Right lobe of liver (tissue), 6 donors: Measurements from ENCODE around the gene MAP2. TPM values are rescaled to one million over a fixed set of nuclear protein-coding genes. Genes with fewer than 3 reads are reported as not detected.

Source experiments
- ATAC-seq, 4 donors: fragments of 200-7000 bp; cut with Tn5 transposase; one replicate each; pipeline ENCODE4 v1.9.1; 2020; ENCODE audit warnings: mild to moderate bottlenecking in 4 of 4, moderate library complexity in 4 of 4
- DNase-seq, 3 donors: peaks; one replicate each; pipeline ENCODE4 v3.0.0-alpha.2; 2020
- H3K27ac ChIP-seq, 3 donors: fragments of 200-600 bp; one replicate each; pipeline ENCODE4 v1.8.0; 2022
- H3K27me3 ChIP-seq, 2 donors: fragments of 200-600 bp; one replicate each; pipeline ENCODE4 v1.8.0; 2022
- H3K36me3 ChIP-seq, 4 donors: fragments of 200-600 bp; sonication (generic) in 1 of 4; one replicate each; pipeline versions ENCODE4 v1.5.1 to v1.8.0; 2017 to 2022; ENCODE audit warnings: control low read depth in 1 of 4
- H3K4me1 ChIP-seq, 4 donors: fragments of 200-600 bp; sonication (generic) in 1 of 4; one replicate each; pipeline versions ENCODE4 v1.5.1 to v1.8.0; 2017 to 2022; ENCODE audit warnings: control low read depth in 1 of 4
- H3K4me3 ChIP-seq, 3 donors: fragments of 200-600 bp; one replicate each; pipeline ENCODE4 v1.8.0; 2022
- H3K9me3 ChIP-seq, 4 donors: fragments of 200-600 bp; sonication (generic) in 1 of 4; one replicate each; pipeline versions ENCODE4 v1.5.1 to v1.8.0; 2017 to 2022; ENCODE audit warnings: control low read depth in 1 of 4
- POLR2A ChIP-seq: fragments of 450-650 bp; IDR thresholded peaks from one replicate; pipeline ENCODE4 v1.6.1; 2017; ENCODE audit warnings: antibody characterized with exemption, mild to moderate bottlenecking
- WGBS: methylation state at CpG from one replicate; pipeline ENCODE4 v1.1.6; 2018; ENCODE audit warnings: low coverage, low lambda C conversion rate; ENCODE audit not compliant: insufficient coverage; ENCODE audit errors: missing lambda C conversion rate; 5-methylcytosine and 5-hydroxymethylcytosine counted together
- intact Hi-C, 2 donors: fragments of 100-400 bp; cut with DNase I; formaldehyde crosslinking; loops; one replicate each; pipeline versions ENCODE4 v1.11.2 to v1.14.1; 2022
- total RNA-seq, 6 experiments: library from RNA; depleted of rRNA in 2 of 6; stranded (reverse); fragments of >200 nt in 2 of 6; fragmentation: NEBNext Ultra II Directional in 3 of 6; extraction: Animal tissue kit (Norgen Biotek cat#: 25700) in 3 of 6; gene quantifications; one replicate each; pipeline versions ENCODE4 v1.1.0 to v1.2.4, GENCODE V29; 2016 to 2023
- TF ChIP-seq, protein P1 (sequence below), 4 donors: fragments of 200-600 bp in 3 of 4; fragments of 450-650 bp in 1 of 4; IDR thresholded peaks; one replicate each; pipeline versions ENCODE4 v1.5.1 to v1.8.0; 2016 to 2022; ENCODE audit warnings: antibody characterized with exemption in 4 of 4, mild to moderate bottlenecking in 2 of 4
- donor health status: DM: no; HTN: yes; CAD: no.
- donor health status: DM: no; HTN: no; CAD: no.
- donor health status: DM: no; HTN: no; CAD: no.
- donor health status: DM: no; HTN: yes; CAD: no.
- donor health status: DM: no; HTN: yes; CAD: no.

Gene MAP2
- total RNA-seq, 6 experiments from 2014 or later: 2.0 to 11.4 (median 3.6) TPM

DNA sequence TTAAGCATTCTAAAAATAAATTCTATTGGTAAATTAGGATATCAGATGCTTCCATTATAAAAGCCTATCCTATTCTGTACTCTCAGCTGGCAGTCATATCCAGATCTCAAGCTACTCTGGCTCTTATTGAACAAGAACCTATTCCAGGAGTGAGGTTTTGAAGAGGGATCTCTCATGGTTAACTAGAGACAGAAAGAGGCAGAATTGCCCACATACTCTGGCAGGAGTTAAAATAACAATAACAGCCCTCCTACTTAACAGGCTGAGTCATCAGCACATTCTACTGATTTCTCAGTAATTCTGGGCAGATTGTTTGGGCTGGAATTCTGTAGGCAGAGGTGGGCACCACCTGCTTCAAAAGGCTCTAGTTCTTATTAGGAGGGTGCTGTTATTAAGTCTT lies 205.8 kb downstream of the MAP2 start:
- H3K4me3 ChIP-seq: no peak overlapping the region
- no peaks in the 10 kb centered on the region for H3K9me3 ChIP-seq
- no peak for ATAC-seq
- DNase-seq: no peak
- intact Hi-C loops: no loop called here
- peaks cover 0 to under 1% (median 0%) of the 10 kb centered on the region in 4 donors for H3K4me1 ChIP-seq
- no peak overlapping the region for H3K27ac ChIP-seq
- no peaks in the 10 kb centered on the region for H3K36me3 ChIP-seq
- no peaks in the 10 kb centered on the region for H3K27me3 ChIP-seq
- TF ChIP-seq, protein P1, sequence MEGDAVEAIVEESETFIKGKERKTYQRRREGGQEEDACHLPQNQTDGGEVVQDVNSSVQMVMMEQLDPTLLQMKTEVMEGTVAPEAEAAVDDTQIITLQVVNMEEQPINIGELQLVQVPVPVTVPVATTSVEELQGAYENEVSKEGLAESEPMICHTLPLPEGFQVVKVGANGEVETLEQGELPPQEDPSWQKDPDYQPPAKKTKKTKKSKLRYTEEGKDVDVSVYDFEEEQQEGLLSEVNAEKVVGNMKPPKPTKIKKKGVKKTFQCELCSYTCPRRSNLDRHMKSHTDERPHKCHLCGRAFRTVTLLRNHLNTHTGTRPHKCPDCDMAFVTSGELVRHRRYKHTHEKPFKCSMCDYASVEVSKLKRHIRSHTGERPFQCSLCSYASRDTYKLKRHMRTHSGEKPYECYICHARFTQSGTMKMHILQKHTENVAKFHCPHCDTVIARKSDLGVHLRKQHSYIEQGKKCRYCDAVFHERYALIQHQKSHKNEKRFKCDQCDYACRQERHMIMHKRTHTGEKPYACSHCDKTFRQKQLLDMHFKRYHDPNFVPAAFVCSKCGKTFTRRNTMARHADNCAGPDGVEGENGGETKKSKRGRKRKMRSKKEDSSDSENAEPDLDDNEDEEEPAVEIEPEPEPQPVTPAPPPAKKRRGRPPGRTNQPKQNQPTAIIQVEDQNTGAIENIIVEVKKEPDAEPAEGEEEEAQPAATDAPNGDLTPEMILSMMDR (IDR thresholded peaks at IDR 0.05): no peak
- no peak for TF ChIP-seq POLR2A

DNA sequence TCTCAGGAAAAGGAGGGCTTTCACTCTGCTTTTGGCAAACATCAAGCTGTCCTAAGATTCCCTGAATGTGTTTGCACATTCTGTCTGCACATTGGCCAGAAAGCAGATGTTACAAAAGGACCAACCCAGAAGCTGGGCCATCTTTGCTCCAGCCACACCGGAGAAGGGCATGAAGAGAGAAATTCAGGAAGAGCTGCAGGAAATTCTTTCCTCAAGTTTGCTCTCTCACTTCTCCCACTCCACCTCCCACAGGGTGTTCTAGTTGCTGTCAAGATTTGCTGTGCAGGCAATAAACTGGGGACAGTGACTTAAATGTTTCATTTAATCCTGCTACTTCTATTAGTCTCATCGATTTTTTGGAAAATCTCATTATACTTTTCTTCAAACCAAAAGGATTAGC lies 210.1 kb downstream of the MAP2 start:
- H3K4me3 ChIP-seq: no peak overlapping the region
- H3K4me1 ChIP-seq: no peaks in the 10 kb centered on the region
- DNase-seq: no peak
- TF ChIP-seq, protein P1 (IDR thresholded peaks at IDR 0.05): no peak
- TF ChIP-seq POLR2A: no peak
- no peaks in the 10 kb centered on the region for H3K36me3 ChIP-seq
- no peaks in the 10 kb centered on the region for H3K9me3 ChIP-seq
- 79% methylated on average over 1 of the region's 2 CpGs for WGBS
- intact Hi-C loops: no loop called here
- no peak for ATAC-seq
- no peak overlapping the region for H3K27ac ChIP-seq
- H3K27me3 ChIP-seq: no peaks in the 10 kb centered on the region

DNA sequence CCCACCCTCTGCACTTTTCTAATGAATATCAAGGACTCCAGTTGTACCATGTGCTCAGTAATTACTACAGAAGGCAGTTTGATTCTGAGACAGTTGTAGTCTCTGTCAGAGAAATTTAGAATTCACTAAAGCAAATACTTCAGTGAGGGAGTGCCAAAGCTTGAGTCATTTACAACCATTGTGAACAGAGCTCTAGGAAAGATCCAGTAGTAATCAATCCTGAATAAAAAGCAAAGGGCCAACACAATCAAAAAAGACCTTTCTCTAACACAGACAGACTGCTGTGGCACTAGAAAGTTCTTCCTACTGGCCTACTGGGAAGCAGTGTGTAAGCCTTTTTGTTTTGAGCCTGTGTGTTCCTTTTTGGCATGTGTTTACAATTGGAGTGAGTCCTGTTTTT lies 212.2 kb downstream of the MAP2 start:
- no peaks in the 10 kb centered on the region for H3K36me3 ChIP-seq
- H3K9me3 ChIP-seq: no peaks in the 10 kb centered on the region
- ATAC-seq (no peak), DNase-seq (no peak)
- TF ChIP-seq, protein P1 (IDR thresholded peaks at IDR 0.05): no peak
- no peak for TF ChIP-seq POLR2A
- H3K27ac ChIP-seq: no peak overlapping the region
- H3K27me3 ChIP-seq: no peaks in the 10 kb centered on the region
- intact Hi-C loops: no loop called here
- H3K4me3 ChIP-seq: no peak overlapping the region
- H3K4me1 ChIP-seq: no peaks in the 10 kb centered on the region

DNA sequence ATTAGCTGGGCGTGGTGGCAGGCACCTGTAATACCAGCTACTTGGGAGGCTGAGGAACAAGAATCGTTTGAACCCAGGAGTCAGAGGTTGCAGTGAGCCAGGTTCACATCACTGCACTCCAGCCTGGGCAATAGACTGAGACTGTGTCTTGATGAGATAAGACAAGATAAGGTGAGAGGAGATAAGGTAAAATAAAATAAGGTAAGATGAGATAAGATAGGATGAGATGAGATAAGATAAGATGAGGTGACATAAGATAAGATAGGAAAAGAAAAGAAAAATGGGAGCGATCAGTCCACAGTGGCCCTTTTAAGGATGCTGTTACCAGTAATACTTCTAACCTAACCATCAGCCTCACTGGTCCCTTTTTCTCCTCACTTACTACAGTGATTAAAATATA lies 213.4 kb downstream of the MAP2 start:
- intact Hi-C loops: no loop called here
- ATAC-seq (no peak), DNase-seq (no peak)
- no peaks in the 10 kb centered on the region for H3K9me3 ChIP-seq
- 33% methylated on average over 3 of the region's 3 CpGs for WGBS
- H3K27me3 ChIP-seq: no peaks in the 10 kb centered on the region
- H3K4me1 ChIP-seq: no peaks in the 10 kb centered on the region
- no peak overlapping the region for H3K4me3 ChIP-seq
- no peak for TF ChIP-seq POLR2A
- TF ChIP-seq, protein P1 (IDR thresholded peaks at IDR 0.05): no peak
- H3K27ac ChIP-seq: no peak overlapping the region
- H3K36me3 ChIP-seq: no peaks in the 10 kb centered on the region

DNA sequence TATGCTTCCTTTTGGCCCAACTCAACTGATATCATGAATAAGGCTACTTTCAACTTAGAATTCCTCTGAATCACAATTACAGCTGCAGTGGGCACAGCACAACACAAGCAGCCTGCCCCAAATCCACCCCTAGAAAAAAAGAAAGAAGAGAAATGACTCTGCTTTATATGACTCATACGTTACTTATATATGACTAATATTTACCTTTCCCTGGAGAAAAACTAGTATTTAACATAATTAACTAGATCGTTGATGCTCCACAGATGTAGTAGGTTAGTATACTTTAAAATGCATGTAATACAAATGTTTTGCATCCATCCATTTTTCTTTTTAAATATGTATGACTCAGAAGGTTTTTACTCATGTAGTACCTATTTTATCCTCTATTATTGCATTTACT lies 214.5 kb downstream of the MAP2 start:
- TF ChIP-seq, protein P1 (IDR thresholded peaks at IDR 0.05): no peak
- no peak for TF ChIP-seq POLR2A
- no peaks in the 10 kb centered on the region for H3K27me3 ChIP-seq
- no peak overlapping the region for H3K27ac ChIP-seq
- intact Hi-C loops: no loop called here
- H3K4me1 ChIP-seq: no peaks in the 10 kb centered on the region
- no peaks in the 10 kb centered on the region for H3K36me3 ChIP-seq
- ATAC-seq (no peak), DNase-seq (no peak)
- no peaks in the 10 kb centered on the region for H3K9me3 ChIP-seq
- WGBS: 73% methylated on average over 2 of the region's 2 CpGs
- H3K4me3 ChIP-seq: no peak overlapping the region
